Measurements from ENCODE around the gene COX6A2.
"Not testable (repeated sequence)": the region's sequence is repeated elsewhere in the genome, so short reads cannot be mapped to it uniquely, and the experiment has no call there.

Gene COX6A2

GRCh38 chr16:31439023-31439422 lies 10.9 kb upstream of the COX6A2 start:
- not testable (repeated sequence) for DNase-seq (ENCODE audit: low read depth in 4 of 4, low spot score in 1 of 4)

- DNase-seq (ENCODE audit: low read depth in 4 of 4, low spot score in 1 of 4), result no peak
These were observed 10.3 kb upstream of the COX6A2 start for GRCh38 chr16:31438414-31438813.

GRCh38 chr16:31436221-31437045 lies 8.3 kb upstream of the COX6A2 start:
- DNase-seq (ENCODE audit: low read depth in 4 of 4, low spot score in 1 of 4), result no peak

GRCh38 chr16:31435341-31436220 lies 7.4 kb upstream of the COX6A2 start:
- no peak for DNase-seq (ENCODE audit: low read depth in 4 of 4, low spot score in 1 of 4)

- no peak for DNase-seq (ENCODE audit: low read depth in 4 of 4, low spot score in 1 of 4)
These were observed 2.4 kb upstream of the COX6A2 start for GRCh38 chr16:31430380-31431052.

GRCh38 chr16:31429796-31430195 lies 1.6 kb upstream of the COX6A2 start:
- no peak for DNase-seq (ENCODE audit: low read depth in 4 of 4, low spot score in 1 of 4)

GRCh38 chr16:31429314-31429713 lies 1.2 kb upstream of the COX6A2 start:
- DNase-seq (ENCODE audit: low read depth in 4 of 4, low spot score in 1 of 4), result no peak

GRCh38 chr16:31428638-31429247 lies 583 bp upstream of the COX6A2 start:
- DNase-seq (ENCODE audit: low read depth in 4 of 4, low spot score in 1 of 4), result no peak

- DNase-seq (ENCODE audit: low read depth in 4 of 4, low spot score in 1 of 4), result peak in 3 of 4 experiments; percentile 25 to 49 (median 45)
These were observed 500 bp downstream of the COX6A2 start for GRCh38 chr16:31427441-31428278.

GRCh38 chr16:31423801-31424200 lies 4.4 kb downstream of the COX6A2 start:
- no peak for DNase-seq (ENCODE audit: low read depth in 4 of 4, low spot score in 1 of 4)

- DNase-seq (ENCODE audit: low read depth in 4 of 4, low spot score in 1 of 4), result no peak
These were observed 4.9 kb downstream of the COX6A2 start for GRCh38 chr16:31423241-31423640.

GRCh38 chr16:31421587-31421986 lies 6.6 kb downstream of the COX6A2 start:
- DNase-seq (ENCODE audit: low read depth in 4 of 4, low spot score in 1 of 4), result peak in 3 of 4 experiments; percentile 2 to 38 (median 15)

GRCh38 chr16:31420037-31420436 lies 8.1 kb downstream of the COX6A2 start:
- DNase-seq (ENCODE audit: low read depth in 4 of 4, low spot score in 1 of 4), result no peak

GRCh38 chr16:31417916-31418315 lies 10.2 kb downstream of the COX6A2 start:
- DNase-seq (ENCODE audit: low read depth in 4 of 4, low spot score in 1 of 4), result no peak

GRCh38 chr16:31417036-31417435 lies 11.1 kb downstream of the COX6A2 start:
- not testable (repeated sequence) for DNase-seq (ENCODE audit: low read depth in 4 of 4, low spot score in 1 of 4)

- DNase-seq (ENCODE audit: low read depth in 4 of 4, low spot score in 1 of 4), result no peak
These were observed 11.8 kb downstream of the COX6A2 start for GRCh38 chr16:31416371-31416770.

- no peak for DNase-seq (ENCODE audit: low read depth in 4 of 4, low spot score in 1 of 4)
These were observed 13.5 kb downstream of the COX6A2 start for GRCh38 chr16:31414706-31415105.

GRCh38 chr16:31413943-31414342 lies 14.2 kb downstream of the COX6A2 start:
- no peak for DNase-seq (ENCODE audit: low read depth in 4 of 4, low spot score in 1 of 4)

GRCh38 chr16:31413381-31413780 lies 14.8 kb downstream of the COX6A2 start:
- no peak for DNase-seq (ENCODE audit: low read depth in 4 of 4, low spot score in 1 of 4)

GRCh38 chr16:31412750-31413149 lies 15.4 kb downstream of the COX6A2 start:
- no peak for DNase-seq (ENCODE audit: low read depth in 4 of 4, low spot score in 1 of 4)
